NCI-H2029 (cell line): Measurements from ENCODE around the gene FBXL5.

ENCODE experiments used
- DNase-seq: peaks from one replicate; lab custom pipeline; 2025; lab: John Stamatoyannopoulos, UW

FBXL5 gene

GRCh38 chr4:15676899-15677298 lies 21.7 kb upstream of the FBXL5 start:
- DNase-seq = no peak

- DNase-seq = no peak
These were observed 20.9 kb upstream of the FBXL5 start for GRCh38 chr4:15676039-15676438.

- DNase-seq = no peak
These were observed 20.2 kb upstream of the FBXL5 start for GRCh38 chr4:15675356-15675755.

GRCh38 chr4:15674926-15675325 lies 19.8 kb upstream of the FBXL5 start:
- DNase-seq = no peak

GRCh38 chr4:15674046-15674445 lies 18.9 kb upstream of the FBXL5 start:
- DNase-seq = no peak

- DNase-seq = no peak
These were observed 18.2 kb upstream of the FBXL5 start for GRCh38 chr4:15673337-15673736.

GRCh38 chr4:15672101-15672500 lies 16.9 kb upstream of the FBXL5 start:
- DNase-seq = no peak

- no peak for DNase-seq
These were observed 15.4 kb upstream of the FBXL5 start for GRCh38 chr4:15670576-15670975.

- DNase-seq = no peak
These were observed 13.6 kb upstream of the FBXL5 start for GRCh38 chr4:15668566-15669435.

- DNase-seq = no peak
These were observed 11.8 kb upstream of the FBXL5 start for GRCh38 chr4:15667006-15667405.

GRCh38 chr4:15665753-15666365 lies 10.7 kb upstream of the FBXL5 start:
- no peak for DNase-seq

GRCh38 chr4:15659768-15660570 lies 4.8 kb upstream of the FBXL5 start:
- no peak for DNase-seq

GRCh38 chr4:15658781-15659180 lies 3.6 kb upstream of the FBXL5 start:
- no peak for DNase-seq

GRCh38 chr4:15658136-15658770 lies 3.1 kb upstream of the FBXL5 start:
- no peak for DNase-seq

- no peak for DNase-seq
These were observed 2.2 kb upstream of the FBXL5 start for GRCh38 chr4:15657366-15657765.

- DNase-seq = peak; percentile 77
These were observed 897 bp upstream of the FBXL5 start for GRCh38 chr4:15656038-15656470.

GRCh38 chr4:15654593-15655222 lies 449 bp downstream of the FBXL5 start:
- no peak for DNase-seq

- DNase-seq = no peak
These were observed 1.1 kb downstream of the FBXL5 start for GRCh38 chr4:15653864-15654592.

GRCh38 chr4:15653420-15653819 lies 1.7 kb downstream of the FBXL5 start:
- no peak for DNase-seq

- DNase-seq = no peak
These were observed 2.3 kb downstream of the FBXL5 start for GRCh38 chr4:15652841-15653240.

- no peak for DNase-seq
These were observed 3.0 kb downstream of the FBXL5 start for GRCh38 chr4:15652191-15652590.
